GM12874 (cell line): ENCODE measurements around the gene RBMS3.

Source experiments
- TF ChIP-seq, protein P1 (sequence below): IDR thresholded peaks from 2 replicates; pipeline ENCODE4 v1.5.1; 2011; ENCODE audit warnings: low read depth, mild to moderate bottlenecking, control low read depth, low read length, moderate library complexity; ENCODE audit not compliant: insufficient read depth

RBMS3 gene

DNA sequence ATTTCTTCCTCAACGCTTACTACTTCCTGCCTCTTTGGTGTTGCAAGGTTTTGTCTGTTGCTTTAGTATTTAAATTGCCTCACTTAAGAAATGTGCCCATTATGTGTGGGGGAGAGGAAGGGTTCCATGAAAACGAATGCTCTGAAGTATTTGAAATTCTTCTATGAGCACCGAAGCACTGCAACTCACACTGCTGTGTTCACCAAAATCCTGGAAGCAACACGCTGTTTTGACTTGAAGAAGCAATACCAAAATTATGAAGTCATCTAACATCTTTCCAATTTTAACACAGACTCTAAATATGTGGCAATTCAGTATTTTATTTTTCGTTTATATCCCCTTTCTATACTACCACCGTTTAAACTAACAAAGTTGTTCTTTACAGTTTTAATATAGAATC, 101.5 kb downstream of the RBMS3 start:
- TF ChIP-seq, protein P1, sequence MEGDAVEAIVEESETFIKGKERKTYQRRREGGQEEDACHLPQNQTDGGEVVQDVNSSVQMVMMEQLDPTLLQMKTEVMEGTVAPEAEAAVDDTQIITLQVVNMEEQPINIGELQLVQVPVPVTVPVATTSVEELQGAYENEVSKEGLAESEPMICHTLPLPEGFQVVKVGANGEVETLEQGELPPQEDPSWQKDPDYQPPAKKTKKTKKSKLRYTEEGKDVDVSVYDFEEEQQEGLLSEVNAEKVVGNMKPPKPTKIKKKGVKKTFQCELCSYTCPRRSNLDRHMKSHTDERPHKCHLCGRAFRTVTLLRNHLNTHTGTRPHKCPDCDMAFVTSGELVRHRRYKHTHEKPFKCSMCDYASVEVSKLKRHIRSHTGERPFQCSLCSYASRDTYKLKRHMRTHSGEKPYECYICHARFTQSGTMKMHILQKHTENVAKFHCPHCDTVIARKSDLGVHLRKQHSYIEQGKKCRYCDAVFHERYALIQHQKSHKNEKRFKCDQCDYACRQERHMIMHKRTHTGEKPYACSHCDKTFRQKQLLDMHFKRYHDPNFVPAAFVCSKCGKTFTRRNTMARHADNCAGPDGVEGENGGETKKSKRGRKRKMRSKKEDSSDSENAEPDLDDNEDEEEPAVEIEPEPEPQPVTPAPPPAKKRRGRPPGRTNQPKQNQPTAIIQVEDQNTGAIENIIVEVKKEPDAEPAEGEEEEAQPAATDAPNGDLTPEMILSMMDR = no peak

DNA sequence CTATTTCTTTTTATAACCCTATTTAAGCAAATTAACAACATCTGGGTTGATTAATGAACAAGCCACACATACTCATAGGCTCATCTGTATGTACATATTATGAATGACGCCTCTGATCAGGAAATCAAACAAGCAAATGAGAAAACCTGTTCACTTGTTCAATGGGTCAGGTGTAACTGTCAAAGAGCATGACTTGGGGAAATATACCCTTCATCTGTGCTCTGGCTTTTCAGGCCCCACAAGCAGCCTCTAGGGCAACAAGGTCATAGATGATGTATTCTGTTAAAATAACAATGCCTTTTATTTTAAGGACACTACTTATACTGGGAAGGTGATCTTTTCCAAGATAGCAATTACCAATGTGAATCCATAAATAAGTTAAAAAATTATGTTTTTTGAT, 102.0 kb downstream of the RBMS3 start:
- TF ChIP-seq, protein P1 = no peak

DNA sequence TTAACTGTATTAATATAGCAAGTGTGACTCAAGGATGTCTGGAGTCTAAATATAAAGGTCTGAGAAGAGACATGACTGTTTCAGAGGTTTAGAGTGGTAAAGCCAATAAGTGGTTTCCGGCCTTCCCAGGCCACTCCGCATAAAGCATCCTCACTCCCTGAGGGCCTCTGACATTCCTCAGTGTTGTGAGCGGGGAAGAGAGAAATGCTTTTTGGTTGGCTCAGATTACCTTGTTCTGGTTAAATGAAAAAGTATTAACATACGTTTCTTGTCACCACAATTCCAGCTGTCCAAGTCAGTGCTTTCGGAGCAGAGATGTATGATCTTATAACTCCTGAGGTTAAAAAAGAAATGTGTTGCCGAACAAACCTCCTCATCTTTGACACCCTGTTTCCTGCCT, 103.8 kb downstream of the RBMS3 start:
- TF ChIP-seq, protein P1 = no peak

DNA sequence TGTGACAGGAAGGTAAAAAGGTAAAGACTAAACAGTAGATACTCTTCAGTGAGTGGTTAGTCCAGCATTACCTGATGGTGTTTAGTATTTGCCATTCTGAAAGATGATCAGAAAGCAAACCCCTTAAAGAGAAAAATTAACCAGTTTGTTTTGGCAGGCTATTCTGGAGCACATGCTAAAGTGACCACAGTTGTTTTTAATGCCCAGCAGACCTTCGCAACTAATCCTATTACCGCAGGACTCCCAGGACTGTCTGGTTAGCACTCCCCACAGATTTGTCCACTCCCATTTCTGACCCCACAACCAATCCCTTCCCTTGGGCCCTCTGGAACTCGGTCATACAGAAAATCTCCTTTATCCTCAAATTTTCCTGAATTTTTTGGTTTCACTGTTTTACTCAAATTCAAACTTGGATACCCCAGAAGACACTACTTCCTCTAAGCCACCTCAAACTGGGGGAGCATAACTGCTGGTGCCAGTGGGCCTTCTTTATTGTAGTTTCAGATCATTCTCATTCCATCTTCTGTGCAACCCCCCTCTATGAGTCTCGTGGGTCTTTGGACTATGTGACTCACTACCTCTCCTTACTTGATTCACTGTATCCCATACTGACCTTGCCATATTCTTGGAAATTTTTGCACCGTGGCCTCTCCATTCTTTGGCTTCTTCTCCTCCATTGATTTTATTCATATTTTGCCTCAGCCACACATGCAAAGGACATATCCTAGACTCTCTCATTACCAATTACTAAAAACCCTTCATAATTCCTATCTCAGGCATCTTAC, 104.4 kb downstream of the RBMS3 start:
- TF ChIP-seq, protein P1 = no peak

DNA sequence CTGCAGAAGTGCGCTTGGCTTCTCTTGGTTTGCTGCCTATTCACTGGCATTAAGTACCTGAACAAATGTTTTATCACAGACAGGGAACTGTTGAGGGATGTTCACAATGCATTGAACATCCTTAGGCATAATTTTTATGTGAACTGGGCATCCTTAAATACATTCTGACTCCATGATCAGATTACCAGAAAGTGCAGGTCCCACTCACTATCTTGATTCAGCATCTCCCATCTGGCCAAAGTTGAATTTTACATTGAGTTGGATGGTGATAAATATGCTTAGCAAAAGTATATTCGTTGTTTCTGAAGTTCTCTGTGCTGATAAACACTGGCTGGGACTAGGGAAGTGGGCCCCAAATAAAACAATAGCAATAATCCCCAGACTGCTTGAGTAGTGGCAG, 108.5 kb downstream of the RBMS3 start:
- TF ChIP-seq, protein P1 = no peak

DNA sequence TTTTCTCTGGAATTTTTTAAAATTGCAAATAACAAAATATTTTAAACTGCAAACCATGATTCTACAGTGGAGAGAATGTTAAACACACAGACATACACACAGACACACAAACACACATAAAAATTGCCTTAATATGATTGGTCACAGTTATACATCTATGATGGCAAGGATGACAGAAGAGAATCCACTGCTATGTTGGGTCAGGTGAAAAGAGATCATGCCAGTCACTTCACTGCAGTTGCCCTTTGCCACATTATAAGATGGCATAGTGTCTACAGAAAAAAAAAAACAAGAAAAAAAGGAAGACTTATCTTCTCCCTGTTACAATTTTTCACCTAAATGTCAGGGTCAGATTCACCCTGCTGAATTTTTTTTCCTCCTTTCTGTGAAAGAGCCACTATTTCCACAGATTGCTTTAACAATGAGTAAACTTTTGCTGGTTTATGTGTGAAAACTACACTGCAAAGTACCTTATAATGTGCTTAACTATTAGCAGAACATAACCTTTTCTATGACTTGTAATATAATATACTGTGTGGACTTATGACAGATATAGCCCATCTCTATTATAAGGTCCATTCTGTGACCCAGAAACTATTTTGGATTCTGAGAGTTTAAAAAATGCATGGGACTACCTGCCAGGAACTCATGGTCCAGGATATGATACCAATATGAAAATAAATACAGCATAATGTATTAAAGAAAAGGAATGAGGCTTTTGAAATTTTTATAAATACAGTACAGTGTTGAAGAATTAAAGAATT, 111.9 kb downstream of the RBMS3 start:
- TF ChIP-seq, protein P1 = no peak

DNA sequence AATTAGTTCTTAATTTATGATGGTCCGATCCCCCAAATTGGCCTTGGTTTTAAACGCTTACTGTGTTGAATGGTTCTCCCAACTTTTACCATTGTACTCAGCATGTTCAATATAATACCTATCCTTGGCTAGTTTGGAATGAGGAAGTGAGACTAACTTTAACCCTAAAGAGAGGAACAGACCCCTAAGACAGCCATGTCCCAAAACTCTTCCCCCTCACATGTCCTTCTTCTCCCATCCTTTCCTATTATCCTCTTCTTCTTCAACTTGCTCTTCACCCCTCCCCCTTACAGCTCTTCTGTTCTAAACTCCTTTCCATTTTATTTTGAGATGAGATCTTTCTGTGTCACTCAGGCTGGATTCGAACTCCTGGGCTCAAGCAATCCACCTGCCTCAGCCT, 116.5 kb downstream of the RBMS3 start:
- TF ChIP-seq, protein P1 = no peak
